Calu3 (cell line): Measurements from ENCODE around the gene AKAP9. TPM values are rescaled to one million over a fixed set of nuclear protein-coding genes. Genes with fewer than 3 reads are reported as not detected.

ENCODE experiments used
- BruUV-seq: library from RNA; stranded (reverse); fragments of 400-500 nt; replicated peaks from 2 replicates; lab custom pipeline; 2021; lab: Mats Ljungman, UMichigan
- CTCF ChIA-PET: fragments of 300-600 bp; sonication (Branson Sonifier 250); formaldehyde crosslinking; loops from one replicate; lab custom pipeline; 2022; ENCODE audit warnings: antibody characterized with exemption; lab: Charles Lee
- DNase-seq: peaks from one replicate; pipeline ENCODE4 v3.0.0; 2022
- H3K27ac Mint-ChIP-seq: one replicate; pipeline ENCODE4 v1.8.0; 2022; ENCODE audit warnings: mixed read lengths; ENCODE audit not compliant: unreplicated experiment
- H3K27me3 Mint-ChIP-seq: one replicate; pipeline ENCODE4 v1.8.0; 2022; ENCODE audit warnings: mixed read lengths; ENCODE audit not compliant: unreplicated experiment
- H3K36me3 Mint-ChIP-seq: one replicate; pipeline ENCODE4 v1.8.0; 2022; ENCODE audit warnings: mild to moderate bottlenecking, moderate library complexity, mixed read lengths; ENCODE audit not compliant: insufficient read depth, unreplicated experiment
- H3K4me1 Mint-ChIP-seq: one replicate; pipeline ENCODE4 v1.8.0; 2022; ENCODE audit warnings: mild to moderate bottlenecking, low read depth, mixed read lengths; ENCODE audit not compliant: unreplicated experiment
- H3K4me3 Mint-ChIP-seq: one replicate; pipeline ENCODE4 v1.8.0; 2022; ENCODE audit warnings: mild to moderate bottlenecking, low read depth, moderate library complexity, mixed read lengths; ENCODE audit not compliant: unreplicated experiment
- H3K9me3 Mint-ChIP-seq: one replicate; pipeline ENCODE4 v1.8.0; 2022; ENCODE audit warnings: low read depth, mixed read lengths; ENCODE audit not compliant: unreplicated experiment
- intact Hi-C: fragments of 100-400 bp; cut with micrococcal nuclease; formaldehyde crosslinking; loops from one replicate; pipeline ENCODE4 v1.10.0; 2022; ENCODE audit not compliant: unreplicated experiment
- total RNA-seq: library from RNA; stranded (reverse); gene quantifications from 2 replicates; pipeline ENCODE4 v1.2.3, GENCODE V29; 2022
- TF ChIP-seq, protein P1 (sequence below): fragments of 200-600 bp; IDR thresholded peaks from one replicate; pipeline ENCODE4 v1.8.0; 2022; ENCODE audit warnings: antibody characterized with exemption; ENCODE audit not compliant: unreplicated experiment

The AKAP9 gene
- total RNA-seq, 1 experiment from 2014 or later, result 33.4 TPM

- Mint-ChIP-seq H3K4me1 (no peaks in the 10 kb centered on the region), H3K4me3 (no peak overlapping the region), H3K27me3 (no peaks in the 10 kb centered on the region), H3K9me3 (no peaks in the 10 kb centered on the region), H3K27ac (no peak overlapping the region), H3K36me3 (peaks cover 19% of the 10 kb centered on the region)
- no peak for DNase-seq
- no TSS peak for BruUV-seq
- intact Hi-C loops, result no loop called here
- CTCF ChIA-PET, result no interaction called here
- TF ChIP-seq, protein P1, sequence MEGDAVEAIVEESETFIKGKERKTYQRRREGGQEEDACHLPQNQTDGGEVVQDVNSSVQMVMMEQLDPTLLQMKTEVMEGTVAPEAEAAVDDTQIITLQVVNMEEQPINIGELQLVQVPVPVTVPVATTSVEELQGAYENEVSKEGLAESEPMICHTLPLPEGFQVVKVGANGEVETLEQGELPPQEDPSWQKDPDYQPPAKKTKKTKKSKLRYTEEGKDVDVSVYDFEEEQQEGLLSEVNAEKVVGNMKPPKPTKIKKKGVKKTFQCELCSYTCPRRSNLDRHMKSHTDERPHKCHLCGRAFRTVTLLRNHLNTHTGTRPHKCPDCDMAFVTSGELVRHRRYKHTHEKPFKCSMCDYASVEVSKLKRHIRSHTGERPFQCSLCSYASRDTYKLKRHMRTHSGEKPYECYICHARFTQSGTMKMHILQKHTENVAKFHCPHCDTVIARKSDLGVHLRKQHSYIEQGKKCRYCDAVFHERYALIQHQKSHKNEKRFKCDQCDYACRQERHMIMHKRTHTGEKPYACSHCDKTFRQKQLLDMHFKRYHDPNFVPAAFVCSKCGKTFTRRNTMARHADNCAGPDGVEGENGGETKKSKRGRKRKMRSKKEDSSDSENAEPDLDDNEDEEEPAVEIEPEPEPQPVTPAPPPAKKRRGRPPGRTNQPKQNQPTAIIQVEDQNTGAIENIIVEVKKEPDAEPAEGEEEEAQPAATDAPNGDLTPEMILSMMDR, result no peak
These were observed 4.8 kb downstream of the AKAP9 start for GRCh38 chr7:91945476-91945875.

GRCh38 chr7:91946549-91946948 lies 5.9 kb downstream of the AKAP9 start:
- CTCF ChIA-PET, result no interaction called here
- peaks cover 8% of the 10 kb centered on the region for H3K36me3 Mint-ChIP-seq
- peaks cover 1% of the 10 kb centered on the region for H3K4me1 Mint-ChIP-seq
- DNase-seq, result no peak
- H3K4me3 Mint-ChIP-seq, result no peak overlapping the region
- no peak overlapping the region for H3K27ac Mint-ChIP-seq
- TF ChIP-seq, protein P1, result no peak
- BruUV-seq, result no TSS peak
- H3K27me3 Mint-ChIP-seq, result no peaks in the 10 kb centered on the region
- no peaks in the 10 kb centered on the region for H3K9me3 Mint-ChIP-seq
- intact Hi-C loops, result no loop called here

DNA sequence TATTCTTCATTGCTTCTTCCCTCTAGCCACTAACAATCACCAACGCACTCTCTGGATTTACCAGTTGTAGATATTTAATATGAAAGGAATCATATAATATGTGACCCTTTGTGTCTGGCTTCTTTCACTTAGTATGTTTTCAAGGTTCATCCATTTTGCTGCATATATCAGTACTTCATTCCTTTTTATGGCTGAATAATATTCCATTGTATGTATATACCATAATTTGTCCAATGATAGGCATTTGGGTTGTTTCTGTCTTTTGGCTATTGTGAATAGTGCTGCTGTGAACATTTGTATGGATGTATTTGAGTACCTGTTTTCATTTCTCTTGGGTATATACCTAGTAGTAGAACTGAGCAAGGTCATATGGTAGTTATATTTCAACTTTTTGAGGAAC lies 7.3 kb downstream of the AKAP9 start:
- H3K27ac Mint-ChIP-seq, result no peak overlapping the region
- TF ChIP-seq, protein P1, result no peak
- H3K9me3 Mint-ChIP-seq, result no peaks in the 10 kb centered on the region
- intact Hi-C loops, result no loop called here
- peaks cover 15% of the 10 kb centered on the region for H3K4me1 Mint-ChIP-seq
- no peaks in the 10 kb centered on the region for H3K27me3 Mint-ChIP-seq
- H3K36me3 Mint-ChIP-seq, result no peaks in the 10 kb centered on the region
- DNase-seq, result no peak
- CTCF ChIA-PET, result no interaction called here
- H3K4me3 Mint-ChIP-seq, result no peak overlapping the region
- no TSS peak for BruUV-seq

- CTCF ChIA-PET, result no interaction called here
- BruUV-seq, result no TSS peak
- no peak overlapping the region for H3K4me3 Mint-ChIP-seq
- H3K36me3 Mint-ChIP-seq, result no peaks in the 10 kb centered on the region
- no peaks in the 10 kb centered on the region for H3K9me3 Mint-ChIP-seq
- no peaks in the 10 kb centered on the region for H3K27me3 Mint-ChIP-seq
- no peak for DNase-seq
- no peak overlapping the region for H3K27ac Mint-ChIP-seq
- intact Hi-C loops, result no loop called here
- H3K4me1 Mint-ChIP-seq, result peaks cover 19% of the 10 kb centered on the region
- TF ChIP-seq, protein P1, result no peak
These were observed 8.8 kb downstream of the AKAP9 start for GRCh38 chr7:91949221-91950009.
